GM18507 (cell line): Measurements from ENCODE around the gene CTDSP2.
"Not testable (repeated sequence)": the region's sequence is repeated elsewhere in the genome, so short reads cannot be mapped to it uniquely, and the experiment has no call there.

ENCODE experiments used
- DNase-seq: peaks from one replicate; pipeline ENCODE4 v3.0.0; 2011; ENCODE audit warnings: low read depth; ENCODE audit not compliant: insufficient read length; ENCODE audit errors: extremely low spot score
- FAIRE-seq: peaks from 2 replicates; lab custom pipeline; 2011; peaks lifted over from hg19 to GRCh38; lab: Jason Lieb, UNC

CTDSP2 gene

DNA sequence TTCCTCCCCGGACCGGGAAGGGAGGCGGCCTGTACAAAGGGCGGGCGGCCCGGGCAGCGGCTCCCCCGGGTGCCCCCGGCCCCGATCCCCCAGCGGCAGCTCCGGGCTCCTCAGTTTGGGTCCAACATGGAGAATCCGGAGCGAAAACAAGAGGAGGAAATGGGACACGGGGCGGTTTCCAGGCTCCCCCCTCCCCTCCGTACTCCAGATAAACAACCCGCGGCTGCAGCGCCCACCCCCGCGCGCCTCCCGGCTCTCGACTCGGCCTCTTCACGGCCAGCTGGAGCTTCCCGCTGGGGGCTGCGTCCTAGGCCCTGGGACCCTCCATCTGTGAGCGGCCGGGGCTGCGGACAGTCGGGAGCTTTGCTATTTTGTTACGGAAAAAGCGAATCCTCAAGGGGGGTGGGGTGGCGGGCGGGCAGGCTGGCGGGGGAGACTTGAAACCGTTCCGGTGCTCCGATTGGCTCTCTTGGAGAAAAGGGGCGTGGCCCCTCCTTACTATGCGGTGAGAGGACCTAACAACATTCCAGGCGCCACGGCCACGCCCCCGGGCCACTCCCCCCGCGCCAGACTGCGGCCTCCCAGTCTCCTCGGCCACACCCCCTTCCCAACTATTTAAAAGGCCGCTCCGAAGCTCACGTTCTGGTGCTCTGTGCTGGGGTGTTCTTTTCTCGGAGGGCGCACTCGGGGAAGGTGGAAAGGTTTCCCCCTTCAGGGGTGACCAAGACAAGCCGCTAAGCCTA lies at the start of gene CTDSP2:
CTDSP2 (minus strand) TSS at position 153 of the 743 bp plus-strand sequence. CDS start 294 bp downstream, outside the sequence.
- peak; percentile 94 for DNase-seq
- FAIRE-seq = peak; percentile 79

- FAIRE-seq = no peak
- DNase-seq = no peak
Observed at GRCh38 chr12:57896115-57896433, 49.5 kb upstream of the CTDSP2 start.

DNA sequence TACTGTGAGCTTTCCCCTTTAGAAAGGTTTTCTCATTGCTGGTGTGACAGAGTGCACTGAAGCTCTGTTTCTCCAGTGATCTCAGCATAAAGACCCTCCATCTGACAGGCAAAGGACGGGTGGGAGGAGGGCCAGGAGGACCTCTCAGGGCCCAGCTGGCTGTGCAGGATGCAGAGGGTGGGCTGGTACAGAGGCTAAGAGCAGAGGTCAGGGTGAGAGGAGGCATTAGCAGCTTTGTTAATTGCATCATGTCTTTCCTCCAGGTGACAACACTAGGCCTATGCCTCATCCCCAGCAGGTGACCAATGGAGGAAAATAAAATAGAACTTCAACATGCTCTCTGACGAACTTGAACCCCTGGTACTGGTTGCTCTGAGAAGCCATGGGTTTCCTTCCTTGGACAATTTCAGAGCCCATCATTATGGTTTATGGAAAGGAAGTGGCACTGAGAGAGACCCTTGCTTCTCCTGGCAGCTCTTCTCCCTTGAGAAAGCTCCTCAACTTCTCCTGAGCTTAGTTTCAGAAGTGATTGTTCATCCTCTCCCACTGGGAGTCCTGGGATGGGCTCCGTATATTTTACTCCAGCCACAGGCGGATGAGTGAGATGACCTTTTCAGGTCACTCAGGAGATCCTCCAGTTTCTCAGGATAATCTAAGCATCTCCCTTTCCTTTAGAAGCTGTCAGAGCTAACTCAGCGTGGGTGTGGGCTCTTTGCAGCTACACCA lies 49.0 kb upstream of the CTDSP2 start:
- no peak for DNase-seq

DNA sequence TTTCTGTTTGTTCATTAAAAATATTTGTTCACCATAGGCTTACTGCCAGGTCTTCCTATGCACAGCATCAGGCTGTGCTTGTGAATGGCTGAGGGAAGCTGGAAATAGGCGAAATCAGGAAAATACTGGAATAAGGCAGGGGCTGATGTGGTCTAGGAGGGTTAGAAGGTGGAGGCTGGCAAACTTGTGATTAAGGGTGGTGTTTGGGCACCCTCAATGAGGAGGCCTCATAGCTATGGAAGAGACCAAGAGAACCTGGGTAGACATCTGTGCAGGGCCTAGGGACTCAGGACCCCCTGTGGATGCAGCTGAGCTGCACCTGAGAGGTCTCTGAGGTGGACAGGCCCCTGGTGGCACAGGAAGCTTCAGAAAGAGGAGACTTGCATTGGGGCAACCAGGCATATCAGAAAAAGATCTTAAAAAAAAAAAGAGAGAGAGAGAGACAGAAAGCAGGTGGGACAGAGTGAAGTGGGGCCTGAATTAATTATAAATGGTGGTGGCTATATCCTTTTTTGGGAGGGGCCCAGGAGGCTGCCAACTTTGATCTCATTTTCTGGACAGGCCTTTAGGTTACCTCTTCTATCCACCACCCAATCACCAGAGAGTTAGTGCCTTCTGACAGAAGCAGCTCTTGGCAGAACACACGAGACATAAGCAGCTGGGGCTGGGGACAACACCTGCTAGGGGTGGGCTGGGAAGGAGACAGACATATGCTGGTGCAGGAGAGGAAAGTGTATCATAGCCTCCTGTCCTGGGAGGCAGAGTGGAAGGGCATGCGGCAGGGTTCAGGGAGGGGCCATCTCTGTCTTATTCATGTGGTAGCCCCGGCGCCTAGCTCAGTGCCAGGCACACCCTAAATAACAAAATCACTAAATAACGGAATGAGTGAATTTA lies 48.1 kb upstream of the CTDSP2 start:
- DNase-seq = no peak

More for the DNA sequence above, 49.0 kb upstream of the CTDSP2 start:
- no peak for FAIRE-seq

GRCh38 chr12:57893431-57894353 lies 47.2 kb upstream of the CTDSP2 start:
- DNase-seq (no peak), FAIRE-seq (no peak)

More for the DNA sequence above, 48.1 kb upstream of the CTDSP2 start:
- FAIRE-seq = no peak

- no peak for FAIRE-seq
- DNase-seq = no peak
Observed at GRCh38 chr12:57892232-57892972, 45.9 kb upstream of the CTDSP2 start.

DNA sequence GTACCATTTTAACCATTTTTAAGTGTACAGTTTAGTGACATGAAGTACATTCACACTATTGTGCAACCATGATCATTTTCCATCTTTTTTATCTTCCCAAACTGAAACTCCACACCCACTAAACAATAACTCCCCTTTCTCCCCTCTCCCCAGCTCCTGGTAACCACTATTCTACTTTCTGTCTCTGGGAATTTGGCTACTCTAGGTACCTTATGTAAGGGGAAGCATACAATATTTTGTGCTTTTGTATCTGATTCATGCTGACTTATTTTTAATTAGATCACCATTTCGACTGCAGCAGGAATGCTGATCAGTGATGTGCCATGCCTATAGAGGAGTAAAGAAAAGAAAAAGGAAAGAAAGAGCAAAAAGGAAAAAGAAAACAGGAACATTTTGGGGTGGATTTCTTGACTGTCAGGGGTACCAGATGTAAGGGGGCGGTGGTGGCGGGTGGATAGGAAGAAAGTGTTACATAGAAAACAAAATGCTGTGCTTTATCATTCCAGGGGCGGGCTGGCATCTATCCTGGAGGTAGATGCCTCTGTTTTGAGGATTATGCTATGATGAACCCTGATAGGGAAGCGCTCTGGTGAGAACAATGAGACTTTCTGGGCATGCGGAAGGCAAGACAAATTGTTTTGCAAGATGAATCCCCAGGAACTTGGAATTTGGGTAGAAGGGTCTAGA lies 45.2 kb upstream of the CTDSP2 start:
- no peak for FAIRE-seq
- no peak for DNase-seq

- FAIRE-seq (no peak), DNase-seq (no peak)
Observed at GRCh38 chr12:57890191-57891115, 43.9 kb upstream of the CTDSP2 start.

DNA sequence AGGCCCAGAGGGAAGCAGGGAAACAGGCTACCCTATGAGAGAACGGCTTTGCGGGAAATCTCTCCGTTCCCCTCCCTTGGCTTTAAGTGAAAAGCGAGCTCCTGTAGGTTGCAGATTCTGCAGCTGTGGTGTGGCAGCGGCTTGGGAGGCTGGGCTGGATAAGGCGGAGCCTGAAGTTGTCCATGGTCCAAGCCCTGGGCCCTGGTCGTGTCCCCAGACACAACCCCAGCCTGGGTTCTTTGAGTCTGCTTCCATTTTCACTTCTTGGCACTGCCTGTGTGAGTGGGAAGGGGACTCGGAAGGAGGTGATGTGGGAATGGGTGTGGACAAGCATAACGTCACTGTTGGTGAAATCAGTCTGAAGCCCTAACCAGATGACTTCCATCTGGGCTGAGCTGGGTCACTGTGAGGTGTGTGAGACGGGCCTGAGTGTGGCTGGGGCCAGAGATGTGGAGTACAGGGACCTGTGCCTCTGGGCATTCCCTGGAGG lies 43.0 kb upstream of the CTDSP2 start:
- no peak for FAIRE-seq

GRCh38 chr12:57888409-57889157 lies 42.1 kb upstream of the CTDSP2 start:
- DNase-seq (no peak), FAIRE-seq (no peak)

More for the DNA sequence above, 43.0 kb upstream of the CTDSP2 start:
- no peak for DNase-seq

- FAIRE-seq (no peak), DNase-seq (no peak)
Observed at GRCh38 chr12:57887631-57888408, 41.3 kb upstream of the CTDSP2 start.

DNA sequence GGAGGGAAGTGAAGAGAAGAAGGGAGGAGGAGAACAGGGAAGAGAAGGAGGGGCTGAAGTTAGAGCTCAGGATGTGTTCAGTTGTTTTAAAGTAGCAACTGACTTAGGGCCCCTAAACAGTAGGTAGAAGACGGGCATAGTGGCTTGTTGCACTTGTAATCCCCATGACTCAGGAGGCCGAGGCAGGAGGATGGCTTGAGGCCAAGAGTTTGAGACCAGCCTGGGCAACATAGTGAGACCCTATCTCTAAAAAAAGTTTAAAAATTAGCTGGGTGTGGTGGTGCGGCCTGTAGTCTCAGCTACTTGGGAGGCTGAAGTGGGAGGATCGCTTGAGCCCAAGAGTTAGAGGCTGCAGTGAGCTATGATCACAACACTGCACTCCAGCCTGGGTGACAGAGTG lies 40.4 kb upstream of the CTDSP2 start:
- not testable (repeated sequence) for DNase-seq, FAIRE-seq

DNA sequence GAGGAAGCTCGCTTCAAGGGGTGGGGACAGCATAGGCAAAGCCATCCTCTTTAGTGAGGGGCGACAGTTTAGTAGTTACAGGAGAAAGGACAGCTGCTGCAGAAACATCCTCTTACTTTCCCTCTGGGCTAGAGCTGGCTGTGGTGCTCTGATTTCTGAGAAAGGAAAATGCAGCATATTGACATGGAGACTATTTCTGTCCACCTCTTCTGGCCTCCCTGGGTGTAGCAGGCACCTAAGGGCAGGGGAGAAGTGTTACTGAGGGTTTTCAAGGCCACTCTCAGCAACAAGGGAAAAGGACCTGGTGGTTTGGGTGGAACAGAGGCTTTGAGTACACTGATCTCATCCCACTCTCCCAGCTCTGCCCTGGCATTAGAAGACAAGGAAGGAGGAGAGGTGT lies 40.0 kb upstream of the CTDSP2 start:
- FAIRE-seq = no peak
- no peak for DNase-seq

- FAIRE-seq (no peak), DNase-seq (no peak)
Observed at GRCh38 chr12:57885207-57885606, 38.7 kb upstream of the CTDSP2 start.

DNA sequence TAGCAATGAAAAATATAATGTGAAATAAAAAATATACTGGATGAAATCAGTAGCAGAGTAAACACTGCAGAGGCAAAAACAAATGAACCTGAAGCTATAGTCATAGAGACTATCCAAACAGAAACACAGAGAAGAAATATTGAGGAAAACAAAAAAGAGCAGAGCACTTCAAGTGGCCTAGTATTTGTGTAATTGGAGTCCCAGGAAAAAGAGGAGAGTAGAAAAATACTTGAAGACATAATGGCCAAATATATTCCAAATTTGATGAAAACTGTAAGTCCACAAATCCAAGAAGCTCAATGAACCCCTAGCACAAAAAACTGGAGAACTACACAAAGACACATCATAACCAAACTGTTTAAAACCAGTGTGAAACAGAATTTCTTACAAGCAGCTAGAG lies 37.2 kb upstream of the CTDSP2 start:
- no peak for FAIRE-seq

More for the DNA sequence above, 37.2 kb upstream of the CTDSP2 start:
- DNase-seq = no peak
